ENCODE measurements around the gene ANKRD29.

Gene ANKRD29, protein sequence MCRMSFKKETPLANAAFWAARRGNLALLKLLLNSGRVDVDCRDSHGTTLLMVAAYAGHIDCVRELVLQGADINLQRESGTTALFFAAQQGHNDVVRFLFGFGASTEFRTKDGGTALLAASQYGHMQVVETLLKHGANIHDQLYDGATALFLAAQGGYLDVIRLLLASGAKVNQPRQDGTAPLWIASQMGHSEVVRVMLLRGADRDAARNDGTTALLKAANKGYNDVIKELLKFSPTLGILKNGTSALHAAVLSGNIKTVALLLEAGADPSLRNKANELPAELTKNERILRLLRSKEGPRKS

DNA sequence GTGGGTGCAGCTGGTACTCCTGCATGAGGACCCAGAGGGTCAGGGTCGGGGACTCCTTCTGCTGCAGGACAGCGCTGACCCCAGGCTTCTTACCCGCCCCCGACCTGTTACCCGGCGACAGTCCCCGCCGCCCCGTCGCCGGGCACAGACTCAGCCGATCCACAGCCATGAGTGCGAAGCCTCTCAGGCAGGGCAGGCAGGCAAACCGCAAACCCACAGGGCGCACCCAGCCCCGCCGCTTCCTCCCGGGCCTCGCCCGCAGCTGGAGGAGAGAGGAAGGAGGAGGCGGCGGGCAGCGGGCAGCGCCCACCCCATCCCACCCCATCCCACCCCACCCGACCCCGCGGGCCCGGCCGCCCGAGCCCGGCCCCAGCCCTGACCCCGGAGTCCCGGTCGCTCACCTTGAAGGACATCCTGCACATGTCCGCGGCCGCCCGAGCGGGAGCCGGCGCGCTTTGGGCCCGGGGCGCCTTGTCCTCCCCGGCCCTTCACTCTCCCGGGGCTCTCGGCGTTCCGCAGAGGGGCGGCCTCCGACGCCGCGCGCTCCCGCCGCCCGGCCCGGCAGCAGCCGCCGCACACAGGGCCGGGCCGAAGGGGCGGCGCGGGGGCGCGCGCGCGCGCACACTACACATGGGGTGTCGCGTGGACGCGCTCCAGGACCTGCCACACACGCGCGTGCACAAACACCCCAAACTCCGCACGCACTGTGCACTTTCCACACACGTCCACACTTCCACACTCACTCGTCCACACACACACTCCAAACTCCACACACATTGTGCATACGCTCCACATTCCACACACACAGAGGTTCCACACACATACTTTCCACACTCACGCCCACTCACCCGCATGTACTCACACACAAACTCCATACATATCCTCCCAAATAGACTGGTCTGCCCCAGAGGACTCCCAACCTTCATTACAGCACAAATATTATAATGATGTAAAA is at the start of gene ANKRD29:
TSS of gene ANKRD29 (minus strand) at position 603 of the 955 bp plus-strand sequence. CDS start at position 422, 181 bp downstream.
- FAIRE-seq (no peak), DNase-seq (ENCODE audit: insufficient read length, low spot score) (peak; percentile 60)
- TF ChIP-seq, protein P1, sequence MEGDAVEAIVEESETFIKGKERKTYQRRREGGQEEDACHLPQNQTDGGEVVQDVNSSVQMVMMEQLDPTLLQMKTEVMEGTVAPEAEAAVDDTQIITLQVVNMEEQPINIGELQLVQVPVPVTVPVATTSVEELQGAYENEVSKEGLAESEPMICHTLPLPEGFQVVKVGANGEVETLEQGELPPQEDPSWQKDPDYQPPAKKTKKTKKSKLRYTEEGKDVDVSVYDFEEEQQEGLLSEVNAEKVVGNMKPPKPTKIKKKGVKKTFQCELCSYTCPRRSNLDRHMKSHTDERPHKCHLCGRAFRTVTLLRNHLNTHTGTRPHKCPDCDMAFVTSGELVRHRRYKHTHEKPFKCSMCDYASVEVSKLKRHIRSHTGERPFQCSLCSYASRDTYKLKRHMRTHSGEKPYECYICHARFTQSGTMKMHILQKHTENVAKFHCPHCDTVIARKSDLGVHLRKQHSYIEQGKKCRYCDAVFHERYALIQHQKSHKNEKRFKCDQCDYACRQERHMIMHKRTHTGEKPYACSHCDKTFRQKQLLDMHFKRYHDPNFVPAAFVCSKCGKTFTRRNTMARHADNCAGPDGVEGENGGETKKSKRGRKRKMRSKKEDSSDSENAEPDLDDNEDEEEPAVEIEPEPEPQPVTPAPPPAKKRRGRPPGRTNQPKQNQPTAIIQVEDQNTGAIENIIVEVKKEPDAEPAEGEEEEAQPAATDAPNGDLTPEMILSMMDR (IDR thresholded peaks at IDR 0.05; ENCODE audit: insufficient read depth, missing control alignments): no peak

DNA sequence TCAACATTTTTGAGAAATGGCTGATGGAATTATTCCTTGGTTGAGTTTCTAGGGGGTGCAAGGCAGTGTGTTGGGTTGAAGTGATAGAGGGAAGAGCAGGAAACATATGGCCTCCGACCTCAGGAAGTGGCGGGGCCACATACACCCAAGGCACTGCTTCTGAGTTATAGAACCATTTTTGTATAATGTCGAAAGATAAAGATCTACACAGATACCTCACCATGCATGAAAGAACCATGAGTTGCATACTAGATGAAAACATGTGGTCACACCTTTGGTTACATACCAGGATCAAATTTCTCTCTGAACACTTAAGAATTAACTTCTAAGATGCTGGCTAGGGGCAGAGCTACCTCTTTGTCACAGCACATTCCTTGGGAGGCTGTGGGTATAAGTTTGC is 49.7 kb upstream of the ANKRD29 start:
- DNase-seq (ENCODE audit: insufficient read length, low spot score) (no peak), FAIRE-seq (no peak)
- TF ChIP-seq, protein P1 (IDR thresholded peaks at IDR 0.05; ENCODE audit: insufficient read depth, missing control alignments): no peak

DNA sequence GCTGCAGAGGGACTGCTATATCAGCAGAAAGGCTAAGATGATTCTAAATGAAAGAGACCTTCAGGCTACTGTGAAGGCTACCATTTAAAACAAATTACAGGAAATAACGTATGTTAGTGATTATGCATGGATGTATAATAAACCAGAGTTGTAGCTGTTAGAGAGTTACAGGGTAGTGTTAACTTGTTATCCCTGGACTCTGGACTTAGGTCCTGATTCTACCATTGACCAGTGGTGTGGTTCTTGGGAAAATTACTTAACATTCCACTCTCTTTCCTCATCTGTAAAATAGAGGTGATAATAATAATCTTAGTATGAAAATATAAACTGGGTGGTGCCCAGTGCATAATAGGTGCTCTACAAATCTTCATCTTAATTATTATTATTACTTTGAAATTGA is 48.7 kb upstream of the ANKRD29 start:
- TF ChIP-seq, protein P1 (IDR thresholded peaks at IDR 0.05; ENCODE audit: insufficient read depth, missing control alignments): no peak
- DNase-seq (ENCODE audit: insufficient read length, low spot score) (no peak), FAIRE-seq (peak; percentile 55)

DNA sequence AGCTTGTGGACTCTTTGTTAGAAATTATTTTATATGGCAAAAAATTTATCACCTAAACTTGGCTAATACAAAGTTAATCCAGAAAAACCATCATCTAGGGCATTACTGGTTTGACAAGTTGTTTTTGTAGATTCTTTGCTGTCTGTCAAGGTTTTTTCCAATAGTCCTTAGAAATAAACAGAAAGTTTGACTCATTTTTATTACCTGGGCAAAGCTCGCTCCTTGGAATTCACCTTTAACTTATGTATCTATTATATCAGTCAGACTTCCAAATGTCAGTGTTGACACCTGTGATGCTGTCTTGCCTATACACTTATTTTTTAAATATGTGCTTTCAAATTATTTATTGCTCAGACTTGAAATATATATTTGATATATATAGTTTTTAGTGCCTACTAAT is 48.2 kb upstream of the ANKRD29 start:
- DNase-seq (ENCODE audit: insufficient read length, low spot score) (no peak), FAIRE-seq (no peak)
- TF ChIP-seq, protein P1 (IDR thresholded peaks at IDR 0.05; ENCODE audit: insufficient read depth, missing control alignments): no peak

DNA sequence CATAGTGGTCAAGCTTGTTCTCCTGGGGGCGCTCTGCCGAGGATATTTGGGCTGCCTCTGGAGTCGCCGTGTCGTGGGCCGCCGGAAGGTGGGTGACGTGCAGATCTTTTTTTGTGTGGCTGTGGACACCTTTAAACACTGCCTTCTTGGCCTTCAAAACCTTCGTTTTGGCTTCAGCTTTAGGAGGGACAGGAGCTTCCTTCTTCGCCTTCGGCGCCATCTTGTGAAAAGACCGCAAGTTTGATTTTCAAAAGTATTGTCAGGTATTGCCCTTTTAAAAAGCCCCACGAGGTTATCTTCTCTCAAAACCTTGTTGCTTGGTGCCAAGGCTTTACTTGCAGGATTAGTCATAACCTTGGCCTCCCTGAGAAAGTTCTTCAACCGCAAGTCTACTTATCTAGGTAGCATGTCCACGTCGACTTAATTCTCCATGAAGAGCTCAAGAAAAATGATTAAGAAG is 47.4 kb upstream of the ANKRD29 start:
- FAIRE-seq (no peak), DNase-seq (ENCODE audit: insufficient read length, low spot score) (no peak)
- TF ChIP-seq, protein P1 (IDR thresholded peaks at IDR 0.05; ENCODE audit: insufficient read depth, missing control alignments): no peak

DNA sequence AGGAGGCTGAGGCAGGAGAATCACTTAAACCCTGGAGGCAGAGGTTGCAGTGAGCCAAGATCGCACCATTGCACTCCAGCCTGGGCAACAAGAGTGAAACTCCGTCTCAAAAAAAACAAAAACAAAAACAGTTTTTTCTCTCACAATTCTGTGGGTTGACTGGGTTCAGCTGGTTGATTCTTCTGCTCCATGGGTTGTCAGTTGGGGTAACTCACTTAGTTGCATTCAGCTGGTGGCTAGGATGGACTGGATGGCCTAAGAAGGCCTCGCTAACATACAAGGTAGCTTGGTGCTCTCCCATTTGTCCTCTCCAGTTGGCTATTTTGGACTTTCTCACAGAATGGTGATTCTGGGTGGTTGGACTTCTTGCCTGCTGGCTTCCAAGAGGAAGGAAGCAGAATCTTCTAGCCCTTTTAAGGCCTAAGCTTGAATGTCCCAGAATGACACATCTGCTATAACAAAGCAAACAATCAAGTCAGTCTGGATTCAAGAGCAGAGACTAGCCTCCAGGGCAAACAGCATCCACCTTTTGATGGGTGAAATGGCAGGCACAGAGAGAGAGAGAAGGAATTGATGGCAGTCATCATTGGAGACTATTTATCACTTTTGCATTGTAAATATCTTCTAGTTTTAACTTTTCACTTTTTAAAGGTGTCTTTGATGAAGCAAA is 44.4 kb upstream of the ANKRD29 start:
- no peak for FAIRE-seq
- no peak for DNase-seq (ENCODE audit: insufficient read length, low spot score)
- TF ChIP-seq, protein P1 (IDR thresholded peaks at IDR 0.05; ENCODE audit: insufficient read depth, missing control alignments): no peak

Data from D721Med (cell line).